NCI-H748 (cell line): ENCODE measurements around the gene LHX2.

Source experiments
- DNase-seq: peaks from one replicate; lab custom pipeline; 2025; ENCODE audit not compliant: unreplicated experiment; lab: John Stamatoyannopoulos, UW

The LHX2 gene

GRCh38 chr9:124052401-124052800 lies 40.8 kb downstream of the LHX2 start:
- DNase-seq, result no peak

GRCh38 chr9:124054582-124055227 lies 43.1 kb downstream of the LHX2 start:
- DNase-seq, result no peak

GRCh38 chr9:124060844-124061605 lies 49.5 kb downstream of the LHX2 start:
- DNase-seq, result no peak

- no peak for DNase-seq
Observed at GRCh38 chr9:124062172-124062571, 50.6 kb downstream of the LHX2 start.

- DNase-seq, result no peak
Observed at GRCh38 chr9:124066783-124067577, 55.4 kb downstream of the LHX2 start.

GRCh38 chr9:124068251-124068650 lies 56.7 kb downstream of the LHX2 start:
- no peak for DNase-seq

- no peak for DNase-seq
Observed at GRCh38 chr9:124074746-124075145, 63.2 kb downstream of the LHX2 start.

GRCh38 chr9:124075761-124076160 lies 64.2 kb downstream of the LHX2 start:
- no peak for DNase-seq

GRCh38 chr9:124077915-124078572 lies 66.5 kb downstream of the LHX2 start:
- DNase-seq, result no peak

GRCh38 chr9:124078641-124079040 lies 67.1 kb downstream of the LHX2 start:
- no peak for DNase-seq

GRCh38 chr9:124079176-124079925 lies 67.8 kb downstream of the LHX2 start:
- DNase-seq, result no peak

- DNase-seq, result no peak
Observed at GRCh38 chr9:124082622-124083021, 71.1 kb downstream of the LHX2 start.
